GDM1 (cell line): ENCODE results near the gene PSMB7.

ENCODE experiments used
- DNase-seq: peaks from one replicate; lab custom pipeline; 2025; lab: John Stamatoyannopoulos, UW

PSMB7 gene

GRCh38 chr9:124411514-124412227, 3.6 kb downstream of the PSMB7 start:
- no peak for DNase-seq

GRCh38 chr9:124410321-124410913, 4.8 kb downstream of the PSMB7 start:
- DNase-seq = no peak

GRCh38 chr9:124409410-124409809, 5.8 kb downstream of the PSMB7 start:
- no peak for DNase-seq

GRCh38 chr9:124403246-124403645, 12.0 kb downstream of the PSMB7 start:
- DNase-seq = no peak

- DNase-seq = no peak
These were observed 15.0 kb downstream of the PSMB7 start for GRCh38 chr9:124399968-124400940.

- DNase-seq = no peak
These were observed 15.8 kb downstream of the PSMB7 start for GRCh38 chr9:124399323-124399967.

DNA sequence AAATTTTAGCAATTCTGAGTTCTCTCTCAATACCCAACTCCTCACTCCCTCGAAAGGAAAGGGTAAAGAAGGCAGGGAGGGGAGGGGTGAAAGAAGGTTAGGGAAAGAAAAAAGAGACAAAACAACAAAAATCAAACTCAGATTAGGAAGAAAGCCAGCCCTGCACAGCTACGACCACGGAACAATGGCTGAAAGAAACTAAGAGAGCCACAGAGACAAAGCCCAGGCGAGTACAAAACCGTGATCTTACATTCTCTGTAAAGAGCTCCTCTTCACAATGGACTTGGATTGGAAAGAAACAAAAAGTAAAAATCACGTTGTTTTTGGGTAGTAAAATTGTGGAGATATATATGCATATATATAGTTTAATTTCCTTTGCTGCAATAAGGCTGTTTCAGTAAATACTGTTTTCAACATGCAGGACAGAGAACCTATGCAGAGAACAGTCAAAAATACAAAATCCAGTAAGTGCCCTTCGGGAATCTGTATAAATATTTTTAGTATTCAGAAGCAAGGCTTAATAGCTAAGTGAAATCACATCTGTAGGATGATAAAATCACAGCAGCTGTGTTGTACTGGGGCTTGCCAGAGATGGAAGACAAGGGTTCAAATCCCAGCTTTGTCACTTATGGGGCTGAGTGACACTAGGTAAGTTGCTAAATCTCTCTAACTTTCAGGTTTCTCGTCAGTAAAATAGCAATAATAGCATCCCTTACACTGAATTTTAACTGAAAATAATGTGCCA, 16.9 kb downstream of the PSMB7 start:
- DNase-seq = no peak

GRCh38 chr9:124395826-124396225, 19.4 kb downstream of the PSMB7 start:
- no peak for DNase-seq

DNA sequence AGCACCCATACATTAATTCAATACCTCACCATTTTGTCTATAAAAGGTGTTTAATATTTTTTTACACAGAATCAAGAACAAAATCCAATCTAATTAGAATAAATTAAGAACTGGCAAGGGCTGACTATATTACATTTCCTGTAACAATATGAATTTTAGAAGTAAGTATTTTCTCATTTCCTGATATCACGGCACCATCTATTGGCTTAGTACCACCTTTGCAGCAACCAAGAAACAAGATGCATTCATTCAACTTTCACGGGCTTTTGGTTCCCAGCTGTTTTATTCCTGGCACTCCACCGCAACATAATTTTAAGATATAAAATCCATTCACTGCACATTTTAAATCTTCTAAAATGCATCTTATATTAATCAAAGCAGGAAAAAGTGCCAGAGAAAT, 20.6 kb downstream of the PSMB7 start:
- DNase-seq = no peak

DNA sequence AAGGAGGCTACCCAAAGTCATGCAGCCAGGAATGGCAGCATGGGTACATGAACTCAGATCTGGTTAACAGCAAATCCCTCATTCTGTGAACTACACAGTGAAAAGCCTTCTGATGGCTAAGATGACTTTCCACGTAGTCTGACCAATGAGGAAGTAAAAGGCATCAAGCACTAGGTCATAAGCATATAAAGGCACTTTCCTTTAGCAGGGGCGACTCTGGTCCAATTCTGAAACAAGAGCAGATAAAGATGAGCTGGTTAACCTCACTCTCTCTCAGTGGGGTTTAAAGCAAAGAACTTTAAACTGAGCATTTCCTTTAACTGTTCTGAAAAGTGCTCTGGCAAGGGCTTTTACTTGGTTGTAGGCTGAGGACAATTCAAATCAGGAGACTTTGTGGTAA, 21.1 kb downstream of the PSMB7 start:
- DNase-seq = no peak

DNA sequence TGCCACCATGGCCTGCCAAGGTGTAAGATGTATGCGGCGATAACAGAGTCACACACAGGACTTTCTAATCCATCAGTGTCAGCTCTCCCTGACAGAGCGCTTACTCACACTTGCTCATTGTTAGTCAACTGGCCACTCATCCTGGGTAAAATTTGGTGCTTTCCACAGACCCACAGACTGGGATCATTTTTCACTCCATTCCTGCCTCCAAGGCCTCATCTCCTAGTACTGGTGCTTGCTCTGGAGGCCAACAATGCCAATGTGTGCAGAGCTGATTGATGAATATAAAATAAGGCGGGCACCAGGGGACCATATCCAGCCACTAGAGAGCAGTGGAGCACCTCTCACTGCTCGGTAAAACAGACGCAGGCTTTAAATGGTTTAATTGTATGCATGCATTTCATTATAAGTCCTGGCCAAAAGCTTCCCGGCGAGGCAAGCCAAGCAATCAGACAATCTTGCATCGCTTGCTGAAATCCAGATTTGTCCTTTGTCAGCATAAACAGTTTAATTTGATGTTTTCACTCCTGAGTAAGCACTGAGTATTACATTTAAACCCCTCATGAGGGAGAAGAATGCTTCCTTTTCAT, 22.3 kb downstream of the PSMB7 start:
- DNase-seq = no peak

DNA sequence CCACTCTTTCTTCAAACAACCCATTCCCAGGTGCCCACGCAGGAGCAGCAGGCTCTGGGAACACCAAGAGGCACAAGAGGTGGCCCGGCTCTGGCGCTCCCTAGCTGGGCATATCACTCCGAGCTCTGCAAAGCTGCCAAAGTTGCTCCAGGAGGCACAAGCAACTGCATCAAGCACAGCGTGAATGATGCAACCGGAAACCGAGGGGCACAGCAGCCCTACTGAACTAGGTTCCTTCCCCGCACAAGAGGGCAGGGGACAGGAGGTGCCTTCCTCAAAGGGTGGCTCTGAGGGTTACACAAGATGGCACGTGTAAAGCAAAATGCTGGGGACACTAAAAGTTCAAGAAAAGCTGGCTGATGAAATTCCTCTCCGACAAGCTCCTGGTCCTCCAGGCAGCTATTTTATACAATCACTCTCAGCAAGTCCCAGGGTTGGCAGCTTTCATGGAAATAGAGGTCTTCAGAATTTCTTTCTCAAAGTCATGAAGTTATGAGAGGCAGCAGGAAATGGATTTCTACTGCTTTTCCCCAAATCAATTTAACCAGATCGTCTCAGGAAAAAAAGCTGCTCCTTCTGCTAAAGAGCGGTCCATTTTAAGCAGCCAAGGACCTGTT, 22.9 kb downstream of the PSMB7 start:
- no peak for DNase-seq

GRCh38 chr9:124390794-124391658, 24.2 kb downstream of the PSMB7 start:
- no peak for DNase-seq

GRCh38 chr9:124389146-124389939, 25.9 kb downstream of the PSMB7 start:
- no peak for DNase-seq

DNA sequence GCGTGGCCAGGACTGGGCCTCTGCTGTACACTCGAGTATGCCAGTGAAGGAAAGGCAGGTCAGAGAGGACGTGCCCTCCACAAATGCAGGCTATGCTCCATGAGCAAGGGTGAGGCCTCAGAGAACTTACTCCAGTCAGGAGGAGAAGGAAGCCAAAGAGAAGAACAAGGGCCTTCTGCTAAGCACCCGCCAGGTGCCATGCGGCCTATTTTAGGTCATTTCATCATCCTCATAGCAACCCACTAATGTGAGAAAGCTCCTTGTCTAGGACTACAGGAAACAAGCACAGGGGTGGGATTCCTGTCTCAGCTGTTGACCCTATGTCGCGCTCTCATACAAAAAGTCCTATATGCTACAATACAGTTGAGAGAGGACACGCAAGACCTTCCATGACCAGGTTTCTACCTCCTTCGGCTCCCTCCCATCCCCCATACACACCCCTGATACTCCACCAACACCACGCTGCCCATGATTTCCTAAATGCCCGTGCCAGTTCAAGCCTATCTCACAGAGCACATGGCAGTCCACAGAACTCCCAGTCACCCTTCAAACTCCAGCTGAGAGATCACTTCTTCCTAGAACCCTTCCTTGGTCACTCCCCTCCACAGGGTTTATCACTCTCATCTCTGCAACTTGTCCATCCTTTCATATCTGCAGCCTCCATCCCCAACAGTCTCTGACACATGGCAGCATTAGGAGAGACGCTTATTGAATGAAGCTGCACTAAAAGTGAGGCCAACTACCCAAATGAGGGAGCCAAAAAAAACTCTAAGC, 26.8 kb downstream of the PSMB7 start:
- no peak for DNase-seq

- no peak for DNase-seq
These were observed 29.0 kb downstream of the PSMB7 start for GRCh38 chr9:124386201-124386600.

DNA sequence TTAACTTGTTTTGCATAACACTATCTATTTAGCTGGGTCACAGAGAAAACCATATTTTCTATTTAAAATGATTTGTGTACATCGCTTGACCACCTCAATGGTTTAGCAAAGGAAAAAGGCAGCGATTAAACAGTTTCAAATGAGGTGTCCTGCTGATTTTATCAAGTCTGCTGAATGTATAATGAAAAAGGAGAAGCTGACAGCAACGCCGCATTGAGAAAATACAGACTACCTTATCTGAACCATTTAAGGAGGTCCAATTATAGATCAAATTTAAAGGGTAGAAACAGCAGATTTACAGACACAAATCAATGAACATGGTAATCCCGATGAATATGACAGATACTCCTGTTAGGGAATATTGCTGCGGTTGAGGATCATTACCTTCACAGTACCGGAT, 29.6 kb downstream of the PSMB7 start:
- no peak for DNase-seq

GRCh38 chr9:124384846-124385245, 30.4 kb downstream of the PSMB7 start:
- DNase-seq = no peak
